Transverse colon (tissue), 4 donors: ENCODE data around the gene NAP1L4. TPM values are rescaled to one million over a fixed set of nuclear protein-coding genes. Genes with fewer than 3 reads are reported as not detected.
A peak's percentile ranks its signal among the peaks of the same experiment; 100 is the strongest.
"Not testable (repeated sequence)": the region's sequence is repeated elsewhere in the genome, so short reads cannot be mapped to it uniquely, and the experiment has no call there.

Source experiments
- DNase-seq: peaks from one replicate; pipeline ENCODE4 v3.0.0-alpha.2; 2019
- H3K27ac ChIP-seq, 4 donors: fragments of 200-600 bp; sonication (generic); 2 replicates each; pipeline ENCODE4 v1.5.1; 2016 to 2018; ENCODE audit warnings: inconsistent platforms in 4 of 4
- H3K27me3 ChIP-seq: fragments of 200-600 bp; sonication (generic); 2 replicates; pipeline ENCODE4 v1.5.1; 2017; ENCODE audit warnings: inconsistent platforms
- H3K36me3 ChIP-seq, 4 donors: fragments of 200-600 bp; sonication (generic); 2 replicates each; pipeline ENCODE4 v1.5.1; 2017 to 2019; ENCODE audit warnings: inconsistent platforms in 4 of 4
- H3K4me1 ChIP-seq, 4 donors: fragments of 200-600 bp; sonication (generic); 2 replicates each; pipeline ENCODE4 v1.5.1; 2017 to 2020; ENCODE audit warnings: inconsistent platforms in 4 of 4
- H3K4me3 ChIP-seq, 4 donors: fragments of 200-600 bp; sonication (generic); 1 replicate in 1 of 4; 2 replicates in 3 of 4; pipeline versions ENCODE4 v1.5.1 to v1.6.1; 2017 to 2019; ENCODE audit warnings: inconsistent platforms in 4 of 4
- H3K9me3 ChIP-seq, 2 donors: fragments of 200-600 bp; sonication (generic); 2 replicates each; pipeline ENCODE4 v1.5.1; 2017 to 2019; ENCODE audit warnings: inconsistent platforms in 2 of 2
- EP300 ChIP-seq: sonication (generic); formaldehyde crosslinking; IDR thresholded peaks from one replicate; pipeline ENCODE4 v1.6.1; 2017; ENCODE audit warnings: antibody characterized with exemption, low read depth
- POLR2A ChIP-seq: fragments of 450-650 bp; IDR thresholded peaks from one replicate; pipeline ENCODE4 v1.6.1; 2016; ENCODE audit warnings: antibody characterized with exemption, mild to moderate bottlenecking, moderate library complexity
- POLR2AphosphoS5 ChIP-seq, 3 donors: sonication (generic); formaldehyde crosslinking; IDR thresholded peaks; one replicate each; pipeline ENCODE4 v1.6.1; 2016; ENCODE audit warnings: antibody characterized with exemption in 3 of 3
- WGBS, 2 donors: methylation state at CpG; one replicate each; pipeline ENCODE4 v1.1.5; 2018; ENCODE audit warnings: low coverage in 1 of 2; 5-methylcytosine and 5-hydroxymethylcytosine counted together
- in situ Hi-C, 4 donors: fragments of 200-750 bp; cut with MboI; loops; one replicate each; pipeline versions ENCODE4 v1.15.0 to v1.15.1; 2017; ENCODE audit warnings: low sequenced_read_pairs in 3 of 4, low pct_ligation_motif_present in 1 of 4, low pct_unique_long_range_greater_than_20kb in 1 of 4
- intact Hi-C: fragments of 100-400 bp; cut with DNase I; formaldehyde crosslinking; loops from one replicate; pipeline ENCODE4 v1.15.1; 2023; ENCODE audit warnings: low total_unique reads
- total RNA-seq, 4 donors: library from RNA; depleted of rRNA; stranded (reverse); fragments of >200 nt; gene quantifications; one replicate each; pipeline ENCODE4 v1.1.0, GENCODE V29; 2016
- TF ChIP-seq, protein P1 (sequence below), 5 experiments: fragments of 200-600 bp in 3 of 5; fragments of 450-650 bp in 2 of 5; sonication (generic) in 3 of 5; IDR thresholded peaks; 1 replicate in 2 of 5; 2 replicates in 3 of 5; pipeline ENCODE4 v1.5.1; 2016 to 2017; ENCODE audit warnings: antibody characterized with exemption in 5 of 5, inconsistent platforms in 3 of 5, mild to moderate bottlenecking in 2 of 5, moderate library complexity in 1 of 5

NAP1L4 gene
- total RNA-seq, 4 donors from 2014 or later: 63.6 to 140 (median 111) TPM

GRCh38 chr11:2908130-2908529 is 84.0 kb downstream of the NAP1L4 start:
- TF ChIP-seq, protein P1, sequence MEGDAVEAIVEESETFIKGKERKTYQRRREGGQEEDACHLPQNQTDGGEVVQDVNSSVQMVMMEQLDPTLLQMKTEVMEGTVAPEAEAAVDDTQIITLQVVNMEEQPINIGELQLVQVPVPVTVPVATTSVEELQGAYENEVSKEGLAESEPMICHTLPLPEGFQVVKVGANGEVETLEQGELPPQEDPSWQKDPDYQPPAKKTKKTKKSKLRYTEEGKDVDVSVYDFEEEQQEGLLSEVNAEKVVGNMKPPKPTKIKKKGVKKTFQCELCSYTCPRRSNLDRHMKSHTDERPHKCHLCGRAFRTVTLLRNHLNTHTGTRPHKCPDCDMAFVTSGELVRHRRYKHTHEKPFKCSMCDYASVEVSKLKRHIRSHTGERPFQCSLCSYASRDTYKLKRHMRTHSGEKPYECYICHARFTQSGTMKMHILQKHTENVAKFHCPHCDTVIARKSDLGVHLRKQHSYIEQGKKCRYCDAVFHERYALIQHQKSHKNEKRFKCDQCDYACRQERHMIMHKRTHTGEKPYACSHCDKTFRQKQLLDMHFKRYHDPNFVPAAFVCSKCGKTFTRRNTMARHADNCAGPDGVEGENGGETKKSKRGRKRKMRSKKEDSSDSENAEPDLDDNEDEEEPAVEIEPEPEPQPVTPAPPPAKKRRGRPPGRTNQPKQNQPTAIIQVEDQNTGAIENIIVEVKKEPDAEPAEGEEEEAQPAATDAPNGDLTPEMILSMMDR (IDR thresholded peaks at IDR 0.05): no peak
- TF ChIP-seq POLR2AphosphoS5 (IDR thresholded peaks at IDR 0.05) (no peak), EP300 (no peak), POLR2A (no peak)
- no peaks in the 10 kb centered on the region for H3K9me3 ChIP-seq
- H3K4me3 ChIP-seq: no peak overlapping the region
- no peak overlapping the region for H3K27ac ChIP-seq
- no peaks in the 10 kb centered on the region for H3K27me3 ChIP-seq
- 89% methylated on average over 9 of the region's 14 CpGs; no CpG with 5 or more reads in 1 of the 2 donors for WGBS, 2 donors
- DNase-seq: no peak
- peaks cover 16 to 50% (median 38%) of the 10 kb centered on the region in 4 donors for H3K4me1 ChIP-seq
- intact Hi-C loops: no loop called here
- in situ Hi-C loops: no loop called here
- no peaks in the 10 kb centered on the region for H3K36me3 ChIP-seq

- WGBS, 2 donors: 47 to 73% methylated on average over 4 to 7 of the region's 7 CpGs
- Histone ChIP-seq H3K4me1 (peaks cover 6 to 38% (median 27%) of the 10 kb centered on the region in 4 donors), H3K27ac (peak overlapping the region; percentile 85 to 93 (median 92)), H3K4me3 (peak overlapping the region in 1 of 4 donors; percentile 17)
- intact Hi-C loops, H3K27me3 ChIP-seq, H3K36me3 ChIP-seq, H3K9me3 ChIP-seq, DNase-seq, in situ Hi-C loops: not testable (repeated sequence)
Measured at GRCh38 chr11:2905299-2905698, 86.8 kb downstream of the NAP1L4 start.

- Histone ChIP-seq H3K9me3 (no peaks in the 10 kb centered on the region), H3K4me3 (peak overlapping the region in 3 of 4 donors; percentile 63 to 66 (median 64)), H3K4me1 (peaks cover 6 to 45% (median 24%) of the 10 kb centered on the region in 4 donors), H3K36me3 (no peaks in the 10 kb centered on the region), H3K27me3 (no peaks in the 10 kb centered on the region), H3K27ac (peak overlapping the region; percentile 85 to 93 (median 92))
- intact Hi-C loops (no loop called here), in situ Hi-C loops (no loop called here)
- peak; percentile 94 for DNase-seq
- WGBS, 2 donors: 44% methylated on average over 21 of the region's 21 CpGs; no CpG with 5 or more reads in 1 of the 2 donors
- peak; percentile 72 for TF ChIP-seq POLR2A
- TF ChIP-seq, protein P1 (IDR thresholded peaks at IDR 0.05): peak in 2 of 5 experiments; percentile 35
- TF ChIP-seq EP300: no peak
- peak; percentile 54 to 82 (median 65) for TF ChIP-seq POLR2AphosphoS5 (IDR thresholded peaks at IDR 0.05)
Measured at GRCh38 chr11:2904153-2905052, 87.7 kb downstream of the NAP1L4 start.

DNA sequence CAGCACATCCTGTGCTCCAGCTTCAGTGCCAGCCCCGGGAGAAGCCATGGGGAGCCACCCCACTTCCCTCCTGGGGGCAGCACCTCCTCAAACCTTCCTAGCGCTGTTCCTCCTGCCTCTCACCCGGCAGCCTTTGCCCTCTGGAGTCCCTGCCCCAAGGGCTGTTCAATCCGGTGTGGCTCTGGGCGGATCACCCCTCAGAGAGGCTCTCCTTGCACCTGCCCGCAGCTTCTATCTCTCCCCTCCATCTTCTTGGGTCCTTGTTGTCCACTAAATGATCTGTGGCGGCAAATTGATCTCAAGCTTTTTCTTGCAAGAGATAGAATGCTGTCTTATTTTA is 88.5 kb downstream of the NAP1L4 start:
- H3K27ac ChIP-seq: peak overlapping the region; percentile 85 to 93 (median 92)
- intact Hi-C loops: no loop called here
- peak overlapping the region in 3 of 4 donors; percentile 63 to 66 (median 64) for H3K4me3 ChIP-seq
- no peaks in the 10 kb centered on the region for H3K27me3 ChIP-seq
- in situ Hi-C loops: no loop called here
- DNase-seq: peak; percentile 79
- H3K9me3 ChIP-seq: no peaks in the 10 kb centered on the region
- peaks cover 3 to 52% (median 22%) of the 10 kb centered on the region in 4 donors for H3K4me1 ChIP-seq
- TF ChIP-seq POLR2AphosphoS5 (IDR thresholded peaks at IDR 0.05): peak in 2 of 3 donors; percentile 24 to 29
- TF ChIP-seq, protein P1 (IDR thresholded peaks at IDR 0.05): no peak
- no peaks in the 10 kb centered on the region for H3K36me3 ChIP-seq
- 73% methylated on average over 7 of the region's 7 CpGs; no CpG with 5 or more reads in 1 of the 2 donors for WGBS, 2 donors
